NCI-H2196 (cell line): ENCODE data around the gene TSPAN14.
"Not testable (repeated sequence)": the region's sequence is repeated elsewhere in the genome, so short reads cannot be mapped to it uniquely, and the experiment has no call there.

Experiments
- DNase-seq: peaks from one replicate; lab custom pipeline; 2025; ENCODE audit not compliant: unreplicated experiment; lab: John Stamatoyannopoulos, UW

Gene TSPAN14, protein sequence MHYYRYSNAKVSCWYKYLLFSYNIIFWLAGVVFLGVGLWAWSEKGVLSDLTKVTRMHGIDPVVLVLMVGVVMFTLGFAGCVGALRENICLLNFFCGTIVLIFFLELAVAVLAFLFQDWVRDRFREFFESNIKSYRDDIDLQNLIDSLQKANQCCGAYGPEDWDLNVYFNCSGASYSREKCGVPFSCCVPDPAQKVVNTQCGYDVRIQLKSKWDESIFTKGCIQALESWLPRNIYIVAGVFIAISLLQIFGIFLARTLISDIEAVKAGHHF

DNA sequence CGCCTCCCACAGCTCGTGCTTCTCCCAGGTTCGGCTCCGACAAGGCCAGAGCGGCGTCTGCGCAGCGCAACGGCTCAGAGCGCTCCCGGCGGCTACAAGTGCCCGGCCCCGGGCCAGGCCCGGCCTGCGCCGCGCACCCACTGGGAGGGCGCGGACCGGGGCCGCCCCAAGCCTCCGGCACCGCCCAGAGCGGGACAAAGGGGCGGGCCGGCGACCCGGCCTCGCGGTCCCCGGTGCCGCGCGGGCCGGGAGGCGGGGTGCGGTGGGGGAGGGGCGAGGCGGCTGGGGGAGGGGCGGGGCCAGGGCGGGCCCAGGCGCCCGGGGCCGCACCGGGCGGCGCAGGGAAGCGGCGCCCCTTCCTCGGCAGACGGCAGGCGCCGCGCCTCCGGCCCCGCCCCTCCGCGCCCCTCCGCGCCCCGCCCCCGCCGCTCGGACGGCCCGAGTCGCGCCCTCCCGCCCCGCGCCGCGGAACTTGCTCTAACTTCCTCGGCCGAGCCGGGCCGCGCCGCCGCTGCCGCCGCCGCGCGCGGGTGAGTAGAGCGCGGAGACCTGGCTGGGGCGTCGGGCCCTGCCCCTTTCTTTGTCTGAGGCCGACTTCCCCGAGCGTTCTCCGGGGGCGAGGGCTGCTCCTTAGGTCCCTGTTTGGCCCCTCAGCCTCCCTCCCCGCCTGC is at the start of gene TSPAN14:
Gene TSPAN14 (plus strand): TSS at position 469 of the 671 bp plus-strand sequence. CDS start 34,924 bp downstream, outside the sequence.
- DNase-seq = peak; percentile 64

DNA sequence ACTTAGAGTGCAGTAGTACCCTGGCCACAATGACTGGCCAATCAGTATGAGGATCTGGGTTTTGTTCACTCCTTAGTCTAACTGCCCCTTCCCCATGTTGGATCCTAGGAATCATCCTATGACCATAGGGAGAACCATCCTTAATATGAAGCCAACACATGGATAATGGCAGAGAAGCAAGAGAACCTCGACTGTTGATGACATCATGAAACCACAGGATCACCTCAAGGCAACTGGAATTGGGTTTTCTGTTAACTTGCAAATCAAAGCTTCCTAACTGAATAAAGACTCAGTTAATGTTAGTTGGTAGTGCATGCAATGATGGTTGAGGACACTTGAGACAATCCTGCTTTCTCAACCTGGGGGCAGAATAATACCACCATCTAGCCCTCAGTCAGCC is 49.1 kb upstream of the TSPAN14 start:
- no peak for DNase-seq

GRCh38 chr10:80405626-80406025 is 48.5 kb upstream of the TSPAN14 start:
- no peak for DNase-seq

DNA sequence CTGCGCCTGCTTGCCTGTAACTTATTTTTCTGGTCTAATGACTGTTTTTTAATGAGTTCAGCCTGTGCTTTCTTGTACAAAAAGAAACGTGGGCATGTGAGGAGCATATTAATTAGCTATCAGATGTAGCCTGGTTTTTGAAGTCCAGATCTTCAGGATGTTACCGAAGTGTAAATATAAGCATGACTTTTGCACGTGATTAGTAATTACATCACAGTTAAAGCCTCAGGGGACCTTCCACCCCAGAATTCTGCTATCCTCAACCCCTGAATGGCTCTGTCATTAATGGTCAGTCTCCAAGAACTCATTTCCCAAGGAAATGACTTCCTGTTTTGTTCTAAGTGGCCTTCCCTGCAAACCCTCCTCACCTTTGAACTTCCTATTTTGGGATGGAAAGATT is 47.9 kb upstream of the TSPAN14 start:
- DNase-seq = no peak

- DNase-seq = no peak
Measured at GRCh38 chr10:80407812-80408241, 46.3 kb upstream of the TSPAN14 start.

DNA sequence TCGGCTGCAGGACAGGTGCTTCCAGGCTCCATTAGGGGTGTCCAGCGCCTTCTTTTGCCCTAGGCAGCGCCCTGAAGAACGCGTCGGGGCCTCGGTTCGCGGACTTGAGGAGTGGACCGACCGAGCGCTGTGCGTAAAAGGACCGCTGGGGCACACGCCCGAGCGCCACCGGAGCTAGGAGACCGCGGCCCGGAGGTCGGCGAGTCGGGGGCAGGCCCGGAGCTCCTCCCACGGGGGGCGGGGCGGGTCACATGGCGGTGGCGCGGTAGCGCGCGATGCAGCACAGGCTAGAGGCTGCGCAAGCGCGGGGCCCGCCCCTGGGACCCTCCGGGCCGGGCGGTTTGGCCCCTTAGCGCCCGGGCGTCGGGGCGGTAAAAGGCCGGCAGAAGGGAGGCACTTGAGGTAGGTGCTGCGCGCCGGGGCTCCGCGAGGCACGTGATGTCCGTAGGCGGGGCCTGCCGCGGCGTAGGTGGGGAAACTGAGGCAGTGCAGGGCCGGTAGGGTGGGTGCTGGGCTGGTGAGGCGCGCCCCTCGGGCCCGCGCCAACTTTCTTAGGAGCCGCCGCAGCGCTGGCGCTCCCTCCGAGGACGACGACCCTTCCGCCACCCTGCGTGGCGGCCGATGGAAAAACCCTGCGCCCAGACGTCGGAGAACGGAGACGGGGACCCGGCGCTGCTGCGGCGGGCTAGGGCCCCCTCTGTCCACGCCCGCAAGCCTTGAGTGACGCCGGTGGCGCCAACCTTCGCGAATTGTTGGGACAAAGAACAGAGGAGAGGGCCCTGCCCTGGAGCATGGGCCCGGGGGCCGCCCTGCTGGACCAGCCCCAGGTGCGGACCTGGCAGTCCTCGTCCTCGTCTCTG is 45.6 kb upstream of the TSPAN14 start, which contains the start of gene PRXL2A:
Gene PRXL2A (plus strand): TSS at position 310 of the 860 bp plus-strand sequence. CDS start 11,917 bp downstream, outside the sequence.
- peak; percentile 61 for DNase-seq

DNA sequence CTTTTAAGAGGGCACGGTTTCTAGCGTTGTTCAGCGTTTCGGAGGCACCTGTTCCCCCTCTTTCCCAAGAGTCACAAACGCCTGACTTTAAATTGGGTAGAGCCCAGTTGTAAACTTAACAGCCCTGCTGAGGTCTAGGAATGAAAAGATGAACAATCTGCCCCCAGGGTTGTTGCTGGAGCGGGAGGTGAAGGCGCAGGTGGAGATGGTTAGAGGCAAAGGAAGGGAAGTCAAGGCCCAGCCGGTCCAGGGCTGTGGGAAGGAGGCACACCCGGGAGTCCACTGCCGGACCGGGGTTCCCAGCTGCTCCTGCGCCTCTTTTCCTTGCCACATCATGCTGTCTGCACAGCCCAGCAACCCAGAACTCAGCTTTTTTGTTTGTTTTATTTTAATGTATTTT is 45.0 kb upstream of the TSPAN14 start:
- no peak for DNase-seq

- DNase-seq = no peak
Measured at GRCh38 chr10:80410122-80410521, 44.0 kb upstream of the TSPAN14 start.

DNA sequence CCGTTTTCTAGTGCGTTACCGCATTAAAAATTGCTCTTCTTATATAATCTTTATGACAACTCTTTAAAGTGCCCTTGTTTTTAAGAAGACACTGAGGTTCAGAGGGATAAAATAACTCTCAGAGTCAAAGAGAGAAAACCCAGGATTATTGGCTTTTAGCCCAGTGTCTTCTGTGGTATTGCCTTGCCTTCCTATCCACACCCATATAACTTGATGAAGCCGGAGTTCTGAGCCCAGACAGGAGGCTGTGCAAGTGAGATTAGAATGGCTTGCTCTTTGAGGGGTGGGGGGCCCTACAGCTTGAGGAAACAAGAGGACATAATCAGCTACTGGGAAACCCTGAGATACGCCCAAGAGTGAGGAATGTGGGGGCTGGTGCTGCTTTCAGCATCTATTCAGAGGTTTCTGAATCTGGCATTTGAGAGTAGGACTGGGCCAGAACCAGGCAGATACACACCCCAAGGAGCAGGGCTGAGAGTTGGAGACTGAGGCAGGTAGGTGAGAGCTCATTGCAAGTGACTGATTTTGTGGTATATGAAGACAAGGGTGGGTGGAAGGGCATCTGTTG is 43.4 kb upstream of the TSPAN14 start:
- DNase-seq = no peak

GRCh38 chr10:80411267-80411668 is 42.8 kb upstream of the TSPAN14 start:
- no peak for DNase-seq

GRCh38 chr10:80411681-80412220 is 42.4 kb upstream of the TSPAN14 start:
- DNase-seq = no peak

- no peak for DNase-seq
Measured at GRCh38 chr10:80412486-80412885, 41.6 kb upstream of the TSPAN14 start.

DNA sequence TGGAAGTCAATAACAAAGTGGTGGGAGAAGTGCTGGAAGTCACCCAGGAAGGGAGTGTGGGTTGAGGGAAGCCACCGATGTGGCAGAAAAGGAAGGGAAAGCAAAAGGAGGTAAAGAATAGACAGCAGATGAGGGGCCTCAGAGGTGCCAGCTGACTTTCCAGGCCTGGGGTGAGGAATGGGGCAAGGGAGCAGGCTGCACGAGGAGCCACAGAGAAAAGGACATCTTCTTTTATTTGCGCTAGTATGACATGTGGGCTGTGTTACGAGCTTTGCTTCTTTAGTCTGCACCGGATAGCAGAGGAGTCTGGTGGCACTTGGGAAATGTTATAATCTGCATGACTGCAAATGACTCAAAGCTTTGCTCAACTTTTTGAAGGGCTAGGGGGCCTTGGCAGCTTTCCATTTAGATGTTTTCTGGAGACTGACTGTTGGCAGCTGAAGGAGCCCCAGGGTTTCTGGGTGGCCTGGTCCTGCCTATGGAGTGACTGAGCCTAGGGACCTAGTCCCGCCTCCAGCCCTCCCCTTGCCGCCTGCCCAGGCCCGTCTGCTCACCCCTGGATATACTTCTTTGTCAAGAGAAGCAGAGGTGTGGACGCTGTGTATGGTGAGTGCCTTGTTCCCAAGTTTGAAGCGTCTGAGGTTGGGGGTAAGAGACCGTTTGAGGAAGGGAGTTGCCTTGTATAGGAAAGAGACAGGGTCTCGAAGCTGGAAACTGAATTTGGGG is 40.7 kb upstream of the TSPAN14 start:
- DNase-seq = no peak

DNA sequence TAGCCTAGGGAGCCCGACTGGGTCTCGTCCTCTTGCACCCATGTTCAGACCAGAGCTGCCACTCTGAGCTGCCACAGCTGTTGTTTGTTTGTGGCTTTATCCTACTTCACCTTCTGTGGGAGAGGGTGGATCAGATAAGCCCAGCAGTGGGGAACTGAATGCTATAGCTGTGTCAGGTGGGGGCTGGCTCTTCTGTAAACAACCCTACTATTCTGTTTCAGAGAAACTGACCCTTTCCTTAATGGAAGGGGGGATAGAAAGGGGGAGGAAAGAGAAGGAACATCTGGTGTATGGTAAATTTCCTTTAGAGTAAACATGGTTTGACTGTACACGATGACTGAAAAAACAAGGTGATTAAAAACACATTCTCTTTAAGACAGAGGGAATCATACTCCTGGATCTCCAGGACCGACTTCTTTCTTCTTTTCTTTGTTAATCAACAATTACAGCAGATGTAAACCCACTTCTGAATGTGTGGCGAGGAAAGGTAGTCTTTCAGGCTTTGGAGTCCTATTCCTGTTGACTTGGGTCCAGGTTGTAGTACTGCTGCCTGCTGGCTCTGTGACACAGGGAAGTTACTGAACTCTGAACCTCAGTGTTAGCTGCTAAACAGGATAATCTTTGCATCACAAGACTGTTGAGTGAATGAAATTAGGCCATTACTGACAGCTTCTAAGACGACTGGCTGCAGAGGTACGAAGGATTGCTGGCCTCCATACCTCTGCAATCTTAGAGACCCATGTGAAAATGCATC is 39.8 kb upstream of the TSPAN14 start:
- no peak for DNase-seq

DNA sequence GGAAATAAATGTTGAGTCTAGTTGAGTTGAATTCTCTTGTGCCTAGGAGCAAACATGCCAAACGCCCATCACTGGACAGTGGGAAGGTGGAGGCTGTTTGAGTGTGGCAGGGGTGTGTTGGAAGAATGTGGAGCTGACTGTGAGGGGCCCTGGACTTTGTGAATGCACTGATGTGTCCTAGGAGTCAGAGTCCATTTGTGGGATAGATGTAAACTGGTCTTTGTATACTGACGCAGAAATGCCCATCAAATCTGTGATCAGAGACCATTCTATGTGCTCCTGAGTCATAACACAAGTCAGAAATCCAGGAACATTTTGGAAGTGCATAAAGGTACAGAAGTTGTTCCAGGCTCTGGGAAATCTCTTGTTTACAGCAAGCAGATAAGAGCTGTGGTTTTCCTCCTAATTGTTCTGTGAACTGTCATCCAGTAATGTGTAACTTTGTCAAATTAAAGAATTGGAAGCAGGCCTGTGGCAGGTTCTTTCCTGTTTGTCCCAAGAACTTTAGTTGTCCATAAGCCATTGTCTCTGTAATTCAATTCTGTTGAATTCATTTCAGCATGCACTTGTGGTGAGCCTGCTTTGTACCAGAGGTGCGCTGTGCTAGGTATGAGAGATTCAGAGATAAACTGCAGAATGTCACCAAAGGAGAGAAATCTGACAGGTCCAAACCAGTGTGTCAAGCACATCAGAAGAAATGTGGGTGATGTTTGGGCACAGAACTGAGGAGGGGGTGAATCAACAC is 38.2 kb upstream of the TSPAN14 start:
- no peak for DNase-seq

GRCh38 chr10:80416479-80417098 is 37.5 kb upstream of the TSPAN14 start:
- DNase-seq = no peak

DNA sequence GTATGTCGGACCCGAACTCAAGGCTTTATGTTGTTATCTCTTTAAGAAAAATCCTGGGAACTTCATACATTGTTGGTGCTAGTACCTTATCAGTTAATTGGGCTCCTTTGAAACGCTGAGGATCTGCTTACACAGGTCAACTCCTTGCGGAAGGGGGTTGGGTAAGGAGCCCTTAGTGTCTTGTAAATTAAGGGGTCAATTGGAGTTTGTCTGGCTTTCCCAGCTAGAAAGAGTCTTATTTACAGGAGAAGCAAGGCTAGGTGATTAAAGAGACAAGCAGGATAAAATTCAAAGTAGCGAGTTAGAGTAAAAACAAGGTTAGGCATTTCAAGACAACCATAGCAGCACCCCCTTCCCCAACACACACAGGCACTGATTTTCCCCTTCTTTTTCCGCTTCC is 36.9 kb upstream of the TSPAN14 start:
- not testable (repeated sequence) for DNase-seq

- DNase-seq = no peak
Measured at GRCh38 chr10:80421050-80421706, 32.9 kb upstream of the TSPAN14 start.
